BLaER1 treated with 17β-estradiol and CSF1 and Interleukin-3, amounts not matched to agents 10 nM and 100 nM (cell line): Measurements from ENCODE around the gene TAF11L4.
A peak's percentile ranks its signal among the peaks of the same experiment; 100 is the strongest.
"Not testable (repeated sequence)": the region's sequence is repeated elsewhere in the genome, so short reads cannot be mapped to it uniquely, and the experiment has no call there.

Source experiments
- H3K27ac ChIP-seq, 11 experiments: shearing (Covaris generic); formaldehyde crosslinking; 2 replicates each; pipeline ENCODE4 v1.8.1; 2022
- H3K27me3 ChIP-seq, 11 experiments: shearing (Covaris generic); formaldehyde crosslinking; 2 replicates each; pipeline ENCODE4 v1.8.1; 2022
- H3K36me3 ChIP-seq, 11 experiments: shearing (Covaris generic); formaldehyde crosslinking; 2 replicates each; pipeline ENCODE4 v1.8.1; 2022
- H3K4me1 ChIP-seq, 10 experiments: shearing (Covaris generic); formaldehyde crosslinking; 2 replicates each; pipeline ENCODE4 v1.8.1; 2022
- H3K4me2 ChIP-seq, 11 experiments: shearing (Covaris generic); formaldehyde crosslinking; 2 replicates each; pipeline ENCODE4 v1.8.1; 2022
- H3K4me3 ChIP-seq, 10 experiments: shearing (Covaris generic); formaldehyde crosslinking; 2 replicates each; pipeline ENCODE4 v1.8.1; 2022
- H3K9ac ChIP-seq, 11 experiments: shearing (Covaris generic); formaldehyde crosslinking; 2 replicates each; pipeline ENCODE4 v1.8.1; 2022
- H3K9me3 ChIP-seq, 11 experiments: shearing (Covaris generic); formaldehyde crosslinking; replicated peaks in 1 of 11; 2 replicates each; pipeline ENCODE4 v1.8.1; 2022
- H4K20me1 ChIP-seq, 11 experiments: shearing (Covaris generic); formaldehyde crosslinking; 2 replicates each; pipeline ENCODE4 v1.8.1; 2022
- Cebpa-rat ChIP-seq, 11 experiments: shearing (Covaris generic); IDR thresholded peaks; 2 replicates each; pipeline ENCODE4 v1.8.1; 2022

Gene TAF11L4

GRCh38 chr5:17521501-17521900 is at the start of gene TAF11L4:
Gene TAF11L4, plus strand, starts transcription at chr5:17521801.
- H3K4me1 ChIP-seq, H3K27me3 ChIP-seq, H3K4me2 ChIP-seq, H3K36me3 ChIP-seq, H3K9ac ChIP-seq, H3K27ac ChIP-seq, H3K9me3 ChIP-seq, H4K20me1 ChIP-seq, H3K4me3 ChIP-seq: not testable (repeated sequence)

GRCh38 chr5:17475064-17475463 is 46.5 kb upstream of the TAF11L4 start:
- not testable (repeated sequence) for H3K27me3 ChIP-seq, H3K4me2 ChIP-seq, H3K36me3 ChIP-seq, H3K9ac ChIP-seq, H3K4me3 ChIP-seq, H3K27ac ChIP-seq, H3K9me3 ChIP-seq, H4K20me1 ChIP-seq
- H3K4me1 ChIP-seq = peaks cover 0 to 15% (median 11%) of the 10 kb centered on the region in 10 experiments; a peak in 11 of 20 replicates

GRCh38 chr5:17477043-17477442 is 44.6 kb upstream of the TAF11L4 start:
- H3K4me3 ChIP-seq = no peak overlapping the region
- H3K27ac ChIP-seq = no peak overlapping the region
- H3K4me2 ChIP-seq = peak overlapping the region in 6 of 11 experiments; percentile 18 to 52 (median 34); a peak in 10 of 22 replicates
- H4K20me1 ChIP-seq = no peaks in the 10 kb centered on the region
- no peak overlapping the region for H3K9ac ChIP-seq
- H3K36me3 ChIP-seq = no peaks in the 10 kb centered on the region
- no peak for TF ChIP-seq Cebpa-rat (IDR thresholded peaks at IDR 0.05)
- H3K27me3 ChIP-seq = no peaks in the 10 kb centered on the region
- H3K9me3 ChIP-seq = no peaks in the 10 kb centered on the region
- H3K4me1 ChIP-seq = peaks cover 0 to 15% (median 11%) of the 10 kb centered on the region in 10 experiments; a peak in 11 of 20 replicates

DNA sequence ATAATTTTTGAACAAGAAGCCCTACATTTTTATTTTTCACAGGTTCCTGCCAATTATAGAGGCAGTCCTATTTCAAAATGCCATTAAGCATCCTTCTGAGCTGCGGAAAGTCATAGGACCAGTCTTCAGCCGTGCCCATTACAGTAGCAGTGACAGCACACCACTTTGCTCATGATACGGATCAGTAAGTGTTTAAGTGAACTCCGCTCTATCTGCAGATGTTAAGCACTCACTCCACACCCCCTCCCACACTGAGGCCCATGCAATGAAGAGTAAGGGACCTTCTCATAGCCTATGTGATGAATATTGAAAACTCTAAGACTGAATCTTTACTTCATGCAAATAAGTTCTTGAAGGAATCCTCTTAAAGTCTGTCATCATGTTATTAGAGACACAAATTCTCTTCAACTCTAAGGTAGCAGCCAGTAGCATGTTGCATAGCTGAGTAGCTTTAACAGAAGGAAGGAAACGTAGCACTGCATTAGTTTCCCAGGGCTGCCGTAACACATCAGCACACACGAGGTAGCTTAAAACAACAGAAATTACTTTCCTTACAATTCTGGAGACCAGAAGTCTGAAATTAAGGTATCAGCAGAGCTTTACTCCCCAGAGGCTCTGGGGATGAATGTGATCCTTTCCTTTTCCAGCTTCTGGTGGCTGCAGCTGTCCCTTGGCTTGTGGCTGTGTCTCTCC is 43.9 kb upstream of the TAF11L4 start:
- peak overlapping the region in 7 of 11 experiments; percentile 15 to 52 (median 27); a peak in 14 of 22 replicates for H3K4me2 ChIP-seq
- no peak for TF ChIP-seq Cebpa-rat (IDR thresholded peaks at IDR 0.05)
- no peaks in the 10 kb centered on the region for H4K20me1 ChIP-seq
- H3K4me3 ChIP-seq = no peak overlapping the region
- no peaks in the 10 kb centered on the region for H3K27me3 ChIP-seq
- H3K4me1 ChIP-seq = peaks cover 0 to 15% (median 11%) of the 10 kb centered on the region in 10 experiments; a peak in 11 of 20 replicates
- no peaks in the 10 kb centered on the region for H3K36me3 ChIP-seq
- H3K27ac ChIP-seq = no peak overlapping the region
- H3K9me3 ChIP-seq = no peaks in the 10 kb centered on the region
- H3K9ac ChIP-seq = no peak overlapping the region

GRCh38 chr5:17481378-17481777 is 40.2 kb upstream of the TAF11L4 start:
- Histone ChIP-seq H3K36me3 (no peaks in the 10 kb centered on the region), H4K20me1 (no peaks in the 10 kb centered on the region), H3K27ac (no peak overlapping the region), H3K9me3 (no peaks in the 10 kb centered on the region), H3K4me1 (peaks cover 0 to 15% (median 11%) of the 10 kb centered on the region in 10 experiments; a peak in 11 of 20 replicates), H3K9ac (no peak overlapping the region), H3K4me3 (no peak overlapping the region), H3K4me2 (no peak overlapping the region), H3K27me3 (no peaks in the 10 kb centered on the region)
- no peak for TF ChIP-seq Cebpa-rat (IDR thresholded peaks at IDR 0.05)

GRCh38 chr5:17482790-17483189 is 38.8 kb upstream of the TAF11L4 start:
- Histone ChIP-seq H3K4me1 (peaks cover 0 to 7% (median 4%) of the 10 kb centered on the region in 10 experiments; a peak in 10 of 20 replicates), H3K9me3 (no peaks in the 10 kb centered on the region), H3K36me3 (no peaks in the 10 kb centered on the region), H3K9ac (no peak overlapping the region), H3K4me2 (no peak overlapping the region), H3K27ac (no peak overlapping the region), H3K27me3 (no peaks in the 10 kb centered on the region), H4K20me1 (no peaks in the 10 kb centered on the region), H3K4me3 (no peak overlapping the region)
- no peak for TF ChIP-seq Cebpa-rat (IDR thresholded peaks at IDR 0.05)

DNA sequence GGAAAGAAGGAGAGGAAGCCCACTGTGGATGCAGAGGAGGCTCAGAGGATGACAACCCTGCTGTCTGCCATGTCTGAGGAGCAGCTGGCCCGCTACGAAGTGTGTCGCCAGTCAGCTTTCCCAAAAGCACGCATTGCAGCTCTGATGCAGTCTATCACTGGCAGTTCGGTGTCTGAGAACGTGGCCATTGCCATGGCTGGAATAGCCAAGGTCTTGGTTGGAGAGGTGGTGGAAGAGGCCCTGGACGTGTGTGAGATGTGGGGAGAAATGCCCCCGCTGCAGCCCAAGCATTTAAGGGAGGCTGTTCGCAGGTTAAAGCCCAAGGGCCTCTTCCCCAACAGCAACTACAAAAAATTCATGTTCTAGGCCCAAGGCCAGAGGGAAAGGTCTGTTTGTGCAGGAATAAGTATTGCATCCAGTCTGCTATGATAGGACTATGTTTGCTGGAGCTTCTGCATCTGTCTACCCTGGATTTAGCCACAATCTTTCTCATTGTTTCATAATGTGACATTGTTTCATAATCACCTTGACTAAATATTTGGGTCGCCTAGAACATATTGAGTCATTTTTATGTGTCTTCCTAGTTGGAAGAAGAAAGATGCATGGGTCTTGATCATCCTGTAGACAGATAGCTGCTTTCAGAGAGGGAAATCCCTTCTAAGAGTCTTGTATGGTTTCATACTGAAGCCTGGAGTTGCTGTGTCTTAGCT is 35.0 kb upstream of the TAF11L4 start:
- not testable (repeated sequence) for H3K36me3 ChIP-seq, H3K4me3 ChIP-seq, H3K4me1 ChIP-seq, H3K4me2 ChIP-seq, H3K27me3 ChIP-seq, H3K27ac ChIP-seq, H4K20me1 ChIP-seq, H3K9ac ChIP-seq, H3K9me3 ChIP-seq

DNA sequence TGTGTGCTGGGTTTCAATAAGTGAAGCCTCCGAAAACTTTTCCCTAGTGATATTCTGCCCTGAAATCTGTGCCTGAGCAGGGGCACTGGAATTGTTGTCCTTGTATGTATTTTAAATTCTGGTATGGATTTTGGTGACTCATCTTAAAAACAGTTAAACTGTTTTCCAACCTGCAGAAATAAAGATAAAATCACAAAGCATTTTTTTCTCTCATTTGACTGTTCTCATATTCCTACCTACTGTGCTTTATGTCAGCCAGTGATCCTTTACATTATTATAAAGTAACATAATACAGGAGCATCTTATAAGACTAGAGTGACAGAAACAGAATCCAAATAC is 34.5 kb upstream of the TAF11L4 start:
- no peak overlapping the region for H3K27ac ChIP-seq
- no peak for TF ChIP-seq Cebpa-rat (IDR thresholded peaks at IDR 0.05)
- peaks cover 0 to 8% (median 0%) of the 10 kb centered on the region in 10 experiments; a peak in 2 of 20 replicates for H3K4me1 ChIP-seq
- peaks cover 0 to 7% (median 0%) of the 10 kb centered on the region in 11 experiments; a peak in 4 of 22 replicates for H3K9me3 ChIP-seq
- no peak overlapping the region for H3K4me2 ChIP-seq
- H3K4me3 ChIP-seq = no peak overlapping the region
- H3K9ac ChIP-seq = no peak overlapping the region
- H4K20me1 ChIP-seq = no peaks in the 10 kb centered on the region
- H3K27me3 ChIP-seq = no peaks in the 10 kb centered on the region
- H3K36me3 ChIP-seq = no peaks in the 10 kb centered on the region

- not testable (repeated sequence) for H3K4me2 ChIP-seq, H3K36me3 ChIP-seq, H3K9ac ChIP-seq, H3K4me3 ChIP-seq, H3K27me3 ChIP-seq, H4K20me1 ChIP-seq, H3K4me1 ChIP-seq, H3K27ac ChIP-seq
- peaks cover 0 to 13% (median 4%) of the 10 kb centered on the region in 11 experiments; a peak in 6 of 22 replicates for H3K9me3 ChIP-seq
Measured at GRCh38 chr5:17491257-17491656, 30.3 kb upstream of the TAF11L4 start.

DNA sequence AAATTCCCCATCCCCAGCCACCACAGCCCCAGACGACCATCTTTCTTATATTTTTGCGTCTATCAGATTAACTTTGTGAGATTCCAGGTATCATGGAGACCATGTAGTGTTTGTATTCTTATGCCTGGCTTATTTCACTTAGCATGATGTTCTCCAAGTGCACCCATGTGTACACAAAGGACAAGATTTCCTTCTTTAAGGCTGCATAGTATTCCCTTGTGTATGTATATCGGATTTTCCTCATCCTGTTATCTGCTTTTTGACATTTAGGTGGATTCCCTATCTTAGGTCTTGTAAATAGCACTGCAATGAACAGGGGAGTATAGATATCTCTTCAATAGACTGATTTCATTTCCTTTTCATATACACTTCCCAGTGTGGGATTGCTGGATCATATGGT is 28.8 kb upstream of the TAF11L4 start:
- Histone ChIP-seq H3K9ac (no peak overlapping the region), H4K20me1 (no peaks in the 10 kb centered on the region), H3K4me2 (no peak overlapping the region), H3K9me3 (peaks cover 0 to 13% (median 4%) of the 10 kb centered on the region in 11 experiments; a peak in 6 of 22 replicates), H3K27me3 (no peaks in the 10 kb centered on the region), H3K27ac (no peak overlapping the region), H3K4me1 (peaks cover 0 to 8% (median 0%) of the 10 kb centered on the region in 10 experiments; a peak in 2 of 20 replicates), H3K4me3 (no peak overlapping the region), H3K36me3 (no peaks in the 10 kb centered on the region)
- no peak for TF ChIP-seq Cebpa-rat (IDR thresholded peaks at IDR 0.05)
